Cerebellar nuclear complex (tissue), 1 donor: ENCODE data around the gene SSUH2.

Source experiments
- DNase-seq, 2 experiments: peaks; one replicate each; lab custom pipeline; 2025; lab: John Stamatoyannopoulos, UW

The SSUH2 gene

DNA sequence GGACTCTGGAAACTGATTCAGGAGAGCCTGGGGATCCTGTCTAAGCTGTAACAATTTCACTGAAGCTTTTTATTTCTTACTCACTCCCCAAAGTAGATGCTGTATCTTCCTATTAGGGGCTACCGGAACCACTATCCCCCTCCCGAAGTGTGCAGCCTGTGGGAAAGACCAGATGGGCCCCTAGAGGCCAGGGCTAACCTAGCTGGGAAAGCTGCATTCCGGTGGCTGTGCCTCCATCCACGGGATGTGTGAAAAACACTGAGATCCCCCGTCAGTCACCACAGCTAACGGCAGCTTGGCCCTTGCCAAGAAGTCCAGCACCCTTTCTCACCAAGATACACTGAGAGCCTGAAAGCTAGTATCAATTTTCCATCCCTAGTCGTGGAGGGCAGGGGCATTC lies 3.1 kb downstream of the SSUH2 start:
- DNase-seq = no peak

DNA sequence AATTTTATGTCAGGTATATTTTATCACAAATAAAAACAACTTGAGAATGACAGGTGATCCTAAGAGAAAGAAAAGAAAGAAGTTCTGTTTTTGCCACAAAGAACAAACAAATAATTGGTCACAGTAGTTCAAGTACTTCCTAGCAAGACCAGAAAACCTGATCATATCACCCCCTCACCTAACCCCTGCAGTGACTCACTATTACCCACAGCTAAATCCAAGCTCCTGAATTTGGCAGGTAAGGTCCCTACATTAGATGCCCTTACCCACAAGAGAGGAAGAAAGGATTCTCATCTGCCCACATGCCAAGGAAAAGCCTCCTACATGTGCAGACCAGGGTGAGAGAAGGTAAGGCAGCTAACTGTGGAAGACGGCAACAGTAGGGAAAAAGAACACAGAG lies 4.4 kb downstream of the SSUH2 start:
- DNase-seq = no peak

DNA sequence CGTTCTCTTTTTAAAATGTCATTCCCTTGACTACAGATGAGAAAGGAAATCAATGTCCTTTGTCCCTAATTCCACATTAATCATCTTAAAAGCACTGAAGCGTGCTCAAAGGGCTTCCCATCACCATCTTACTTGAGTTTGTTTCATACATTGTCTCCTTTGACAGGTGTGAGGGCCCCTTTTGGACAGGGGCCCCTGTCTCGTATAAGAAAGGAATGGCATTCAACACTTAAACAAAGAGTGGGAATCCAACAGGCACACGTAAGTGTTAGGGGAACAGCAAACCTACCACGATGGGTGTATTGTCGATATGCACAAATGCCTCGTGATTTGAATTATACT lies 5.0 kb downstream of the SSUH2 start:
- no peak for DNase-seq

DNA sequence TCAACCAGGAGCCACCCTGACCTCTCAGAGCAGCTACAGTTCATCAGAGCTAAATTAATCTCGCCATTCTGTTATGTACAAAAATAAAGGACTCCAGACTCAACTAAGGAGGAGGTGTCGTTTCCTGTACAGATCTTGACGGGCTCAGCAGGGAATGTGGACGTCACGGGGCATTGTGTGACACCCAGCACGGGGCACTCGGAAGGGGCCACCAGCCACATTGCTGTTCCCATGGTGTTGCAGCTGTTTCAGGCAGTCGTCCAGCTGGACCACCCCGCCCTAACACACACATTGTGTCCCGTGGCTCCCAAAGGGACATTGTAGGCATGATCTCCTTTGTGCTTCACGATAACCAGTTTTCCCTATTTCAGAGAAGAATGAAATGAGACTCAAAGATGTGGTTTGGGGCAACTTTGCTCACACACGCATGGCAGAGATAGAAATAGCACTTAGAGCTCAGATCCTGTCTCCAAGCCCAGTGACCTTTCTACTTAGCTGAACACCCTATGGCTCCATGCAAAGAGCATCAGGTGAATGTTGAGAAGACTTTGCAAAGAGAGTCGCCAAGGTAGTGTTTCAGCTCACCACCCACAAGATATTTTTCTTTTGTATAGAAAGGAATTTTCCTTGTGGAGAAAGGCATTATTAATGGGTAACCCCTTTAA lies 5.5 kb downstream of the SSUH2 start:
- no peak for DNase-seq

DNA sequence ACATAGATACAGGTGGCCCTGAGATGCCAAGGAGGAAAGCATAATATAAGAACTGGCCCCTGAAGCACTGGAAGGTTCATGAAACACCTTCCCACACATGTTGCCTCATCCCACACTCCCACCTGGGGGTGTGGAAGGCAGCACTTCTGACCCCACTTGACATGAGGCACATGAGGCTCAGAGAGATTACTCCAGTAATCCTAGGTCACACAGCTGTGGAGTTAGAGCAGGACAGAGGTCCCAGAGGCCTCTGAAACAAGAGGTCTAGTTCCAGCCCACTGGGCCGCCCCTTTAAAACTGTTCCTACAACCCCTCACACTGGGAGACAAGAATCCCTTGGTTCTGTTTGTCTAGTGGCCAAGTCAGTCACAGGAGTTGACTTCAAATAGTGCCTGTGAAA lies 7.2 kb downstream of the SSUH2 start:
- no peak for DNase-seq

DNA sequence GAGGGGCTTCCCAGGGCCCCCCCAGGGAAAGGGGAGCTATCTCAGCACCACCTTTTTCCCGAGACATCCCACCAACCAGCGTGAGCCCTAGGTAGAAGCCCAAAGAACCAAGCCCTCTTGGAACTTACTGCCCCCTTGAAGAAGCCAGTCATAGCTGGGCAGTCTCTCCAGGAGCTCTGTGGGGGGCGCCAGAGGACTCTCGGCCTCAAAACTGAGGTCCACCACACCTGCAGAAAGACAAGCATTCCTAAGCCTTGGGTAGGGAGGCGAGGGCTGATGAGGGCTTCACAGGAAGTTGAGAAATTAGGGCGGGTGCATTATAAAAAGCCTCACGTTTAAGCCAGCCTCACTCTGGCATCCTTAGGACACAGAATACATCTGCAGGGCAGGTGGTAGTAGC lies 9.0 kb downstream of the SSUH2 start:
- no peak for DNase-seq

DNA sequence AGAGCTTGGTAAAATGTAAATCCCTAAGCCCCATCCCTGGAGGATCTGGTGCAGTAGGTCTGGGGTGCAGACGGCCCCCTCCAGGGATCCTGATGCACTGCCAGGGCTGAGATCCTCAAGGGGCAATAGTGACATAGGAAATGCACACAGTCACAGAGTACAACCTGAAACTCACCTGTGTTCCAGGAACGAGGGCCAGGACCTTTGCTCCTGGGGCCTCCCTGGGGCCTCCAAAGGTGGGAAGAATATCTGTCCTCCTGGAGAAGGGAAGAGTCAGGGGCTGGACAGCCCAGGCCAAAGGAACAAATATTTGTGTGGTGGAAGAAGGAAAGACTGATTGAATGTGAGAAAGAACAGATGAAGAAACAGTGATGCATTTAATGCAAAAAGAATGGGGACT lies 9.5 kb downstream of the SSUH2 start:
- DNase-seq = no peak

DNA sequence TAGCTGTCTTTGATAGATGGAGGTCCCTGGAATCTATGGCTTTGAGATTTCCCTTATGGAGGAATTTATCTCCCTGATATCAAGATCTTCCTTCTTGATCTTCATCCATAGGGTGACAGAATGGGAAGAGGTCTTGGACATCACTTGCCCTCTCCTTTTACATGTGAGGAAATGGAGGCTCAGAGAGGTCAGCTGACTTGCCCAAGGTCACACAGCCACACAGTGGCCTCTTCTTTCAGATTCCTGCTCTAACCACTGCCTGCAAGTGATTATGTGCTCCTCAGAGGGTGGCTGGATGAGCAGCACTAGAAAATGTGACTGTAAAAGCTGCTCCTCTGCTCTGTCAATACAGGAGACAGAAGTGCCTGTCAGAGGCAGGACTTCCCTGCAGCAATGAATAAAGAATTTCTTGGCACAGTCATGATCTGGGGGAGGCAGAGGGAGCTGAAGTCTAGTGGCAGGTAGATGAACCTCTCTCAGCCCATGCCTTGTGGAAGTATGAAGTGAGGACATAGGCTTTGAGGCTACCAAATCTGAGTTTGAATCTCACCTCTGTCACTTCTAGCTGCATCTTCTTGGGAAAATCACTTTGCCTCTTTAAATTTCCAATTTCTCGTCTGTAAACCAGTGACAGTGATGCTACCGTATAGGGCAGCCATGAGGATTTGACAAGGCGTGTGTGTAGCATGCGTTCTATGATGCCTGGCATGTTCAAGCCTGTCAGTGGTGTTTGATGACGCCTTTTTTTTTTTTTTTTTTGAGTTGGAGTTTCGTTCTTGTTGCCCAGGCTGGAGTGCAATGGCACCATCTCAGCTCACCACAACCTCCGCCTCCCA lies 12.0 kb downstream of the SSUH2 start:
- DNase-seq = no peak

DNA sequence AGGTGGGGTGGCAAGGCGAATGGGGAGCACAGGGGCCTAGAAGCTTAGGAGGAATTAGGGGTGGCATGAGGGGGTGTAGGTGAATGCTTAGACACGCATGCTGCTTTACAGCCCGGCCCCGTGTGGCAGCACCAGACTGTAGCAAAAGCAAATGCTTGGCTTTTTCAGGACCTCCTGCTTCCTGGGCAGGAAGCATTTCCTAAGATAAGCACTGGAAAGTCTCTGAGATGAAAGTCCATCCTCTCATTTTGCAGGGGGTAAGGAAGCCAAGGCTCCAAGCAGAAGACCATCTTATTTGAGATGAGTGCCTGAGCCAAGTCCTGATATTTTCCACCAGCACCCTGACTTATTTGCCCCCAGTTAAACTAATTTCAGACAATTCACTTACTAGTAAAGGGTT lies 12.9 kb downstream of the SSUH2 start:
- no peak for DNase-seq

DNA sequence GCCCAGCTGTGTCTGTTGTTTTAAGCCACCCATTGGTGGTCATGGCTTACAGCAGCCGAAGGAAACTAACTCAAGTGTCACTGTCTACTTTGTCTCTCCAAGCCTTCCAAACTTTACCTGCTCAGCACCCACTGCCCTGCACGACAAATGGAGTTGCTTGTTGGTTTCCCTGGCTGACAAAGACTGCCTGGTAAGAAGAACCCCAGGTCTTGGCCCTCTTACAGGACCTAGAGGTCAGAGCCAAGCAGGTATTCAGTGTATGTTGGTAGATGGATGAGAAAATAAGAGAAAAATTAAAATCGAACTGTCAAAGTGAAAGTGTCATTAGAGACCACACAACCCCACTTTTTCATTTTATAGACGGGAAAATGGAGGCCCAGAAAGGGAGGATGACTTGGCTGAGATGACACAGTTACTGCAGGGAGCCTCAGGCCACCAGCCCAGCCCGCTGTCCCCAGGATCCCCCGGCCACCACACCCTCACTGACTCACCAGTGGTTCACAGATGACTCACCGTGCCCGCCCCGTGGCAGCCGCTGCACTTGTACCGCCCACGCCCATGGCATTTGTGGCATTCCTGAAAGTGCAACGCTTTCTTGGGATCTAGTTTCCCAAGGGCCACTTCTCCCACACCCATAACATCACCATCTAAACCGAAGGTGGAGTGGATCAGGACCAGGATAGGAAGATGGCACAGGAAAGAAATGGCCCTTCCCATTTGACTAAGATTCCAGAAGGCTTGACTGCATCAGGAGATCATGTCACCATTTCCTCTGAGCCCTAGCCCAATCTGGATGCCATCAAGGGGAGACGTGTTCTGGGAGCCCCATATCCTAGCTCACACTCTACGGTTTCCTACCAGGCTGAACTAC lies 15.2 kb downstream of the SSUH2 start:
- DNase-seq = no peak

DNA sequence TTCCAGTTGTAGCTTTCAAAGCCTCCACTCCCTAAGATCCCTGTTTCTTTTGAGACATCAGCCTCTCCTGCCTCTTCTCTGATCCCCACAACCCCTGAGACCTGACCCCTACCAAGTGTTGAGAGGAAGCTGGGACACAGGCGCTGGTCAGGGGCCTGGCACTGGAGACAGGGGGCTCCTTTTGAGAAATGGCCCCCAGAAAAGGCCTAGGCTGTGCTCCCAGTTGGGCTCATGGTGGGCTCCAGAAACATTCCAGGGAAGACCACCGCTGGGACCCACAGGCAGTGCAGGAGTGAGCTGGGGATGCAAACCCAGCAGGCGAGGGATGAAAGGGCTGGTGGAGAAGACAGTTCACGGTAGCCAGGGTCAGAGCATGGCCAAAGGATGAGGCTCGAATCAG lies 16.6 kb downstream of the SSUH2 start:
- no peak for DNase-seq

DNA sequence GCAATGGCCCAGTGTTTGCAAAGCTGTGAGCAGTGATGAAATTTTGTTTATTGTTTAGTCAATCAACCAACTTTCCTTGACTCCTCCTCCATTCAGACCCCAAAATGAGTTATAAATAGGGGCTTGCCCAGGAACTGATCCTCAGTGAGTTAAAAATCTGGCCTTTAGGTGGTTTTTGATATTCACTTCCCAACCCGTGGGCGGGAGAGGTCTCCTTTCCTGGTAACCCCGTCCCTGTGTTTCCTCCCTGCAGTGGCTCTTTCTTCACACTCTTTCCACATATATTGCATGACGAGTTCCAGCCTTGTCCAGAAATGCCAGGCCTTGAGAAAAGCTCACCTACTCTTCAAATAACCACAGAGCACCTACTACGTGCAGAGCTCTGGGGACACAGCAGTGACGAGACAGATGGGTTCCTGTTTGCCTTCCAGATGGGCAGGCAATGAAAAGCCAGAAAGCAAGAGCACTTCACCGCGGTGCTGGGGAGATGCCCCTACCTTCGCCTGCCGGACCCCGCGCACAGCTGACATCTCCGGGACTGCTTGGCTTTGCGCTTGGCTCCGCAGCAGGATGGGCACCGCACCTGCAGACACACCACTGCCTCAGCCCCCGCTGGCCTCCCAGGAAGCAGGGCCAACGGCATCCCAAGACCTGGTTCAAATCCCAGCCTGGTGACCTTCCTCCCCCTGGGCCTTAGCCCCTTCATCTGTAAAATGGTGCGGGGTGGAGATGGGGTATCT lies 17.2 kb downstream of the SSUH2 start:
- DNase-seq = no peak

DNA sequence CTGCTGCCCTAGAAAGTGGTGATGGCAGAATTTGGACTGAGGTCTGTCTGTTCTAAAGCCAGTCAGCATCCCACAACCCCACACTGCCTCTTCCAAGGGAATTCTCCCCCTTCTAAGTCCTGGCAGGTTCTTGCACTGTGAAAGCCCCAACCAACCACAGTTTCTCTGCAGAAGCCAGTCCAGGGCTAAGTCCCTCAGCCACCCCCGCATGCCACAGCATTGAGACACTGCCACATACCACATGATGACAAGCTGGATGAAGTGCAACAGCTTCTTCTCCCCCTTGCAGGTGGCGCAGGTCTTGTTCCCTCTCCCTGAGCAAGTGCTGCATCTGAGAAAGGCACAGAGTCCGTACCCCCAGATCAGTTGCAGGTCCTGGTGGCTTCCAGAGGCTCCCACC lies 18.6 kb downstream of the SSUH2 start:
- DNase-seq = no peak

DNA sequence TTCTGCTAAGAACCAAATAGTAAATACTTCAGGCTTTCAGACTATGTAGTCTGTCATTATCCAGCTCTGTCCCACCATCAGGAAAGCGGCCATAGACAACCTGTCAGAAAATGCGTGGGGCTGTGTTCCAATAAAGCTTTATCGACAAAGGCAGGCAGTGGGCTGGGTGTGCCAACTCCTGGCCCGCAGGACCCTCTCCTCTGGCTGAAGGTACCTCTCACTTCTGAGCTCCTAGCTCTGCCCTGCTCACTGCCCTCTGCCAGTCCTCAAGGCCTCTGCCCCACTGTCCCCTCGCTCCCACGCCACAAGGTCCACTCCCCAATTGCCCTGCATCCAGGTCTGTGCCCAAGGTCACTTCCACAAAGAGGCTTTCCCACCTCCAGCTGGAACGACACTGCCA lies 20.0 kb downstream of the SSUH2 start:
- DNase-seq = no peak

DNA sequence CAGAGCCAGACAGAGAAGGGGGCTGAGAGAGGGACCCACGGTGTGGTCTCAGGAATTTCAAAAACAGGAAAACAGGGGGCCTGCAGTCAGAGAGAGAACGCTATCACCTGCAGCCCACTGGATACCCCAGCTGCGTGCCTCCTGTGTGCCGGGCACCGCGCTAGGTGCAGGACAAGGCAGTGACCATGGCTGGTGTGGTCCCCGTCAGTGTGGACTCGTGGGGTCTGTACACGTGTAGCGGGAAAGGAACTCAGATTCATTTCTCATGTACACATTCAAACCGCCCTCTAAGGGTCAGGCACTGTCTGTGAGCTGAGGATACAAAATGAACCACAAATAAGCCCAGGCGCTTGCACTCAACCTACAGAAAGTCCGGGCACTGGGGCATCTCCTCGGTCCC lies 20.9 kb downstream of the SSUH2 start:
- no peak for DNase-seq

DNA sequence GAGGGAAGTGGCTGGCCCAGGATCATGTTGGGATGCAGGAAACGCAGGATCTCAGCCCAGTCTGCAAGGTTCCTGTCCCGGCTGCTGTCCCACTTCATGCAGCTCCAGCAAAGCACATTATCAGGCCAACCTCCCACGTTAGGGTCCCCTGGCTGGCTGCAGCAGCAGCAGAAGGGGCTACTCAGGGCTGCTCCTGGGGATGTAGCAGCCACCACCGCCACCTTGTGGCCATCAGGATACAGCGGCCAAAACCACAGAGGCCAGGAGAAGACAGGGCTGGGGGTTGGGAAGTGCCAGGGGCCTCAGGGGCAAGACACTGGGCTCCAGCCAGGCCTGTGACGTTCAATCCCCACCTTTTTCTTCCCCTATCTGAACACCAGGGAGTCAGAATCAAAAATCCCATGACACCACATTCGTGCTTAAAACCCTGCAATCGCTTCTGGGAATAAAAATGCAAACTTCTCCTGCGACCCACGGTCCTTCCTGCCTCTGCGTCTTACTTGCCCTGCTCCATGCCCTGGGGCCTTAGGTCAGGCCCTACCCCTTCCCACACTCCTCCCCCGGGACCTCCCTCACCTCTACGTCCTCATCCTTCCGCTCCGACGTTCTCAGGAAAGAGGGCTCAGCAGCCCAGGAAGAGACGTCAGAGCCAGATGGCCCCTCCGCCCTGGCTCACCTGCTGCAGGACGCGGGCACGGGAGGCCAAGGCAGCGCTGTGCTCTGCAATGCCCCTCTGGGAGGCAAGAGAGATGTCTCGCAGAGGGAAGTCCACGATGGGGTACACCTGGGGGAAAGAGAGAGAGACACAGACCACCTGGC lies 21.5 kb downstream of the SSUH2 start:
- DNase-seq = no peak

DNA sequence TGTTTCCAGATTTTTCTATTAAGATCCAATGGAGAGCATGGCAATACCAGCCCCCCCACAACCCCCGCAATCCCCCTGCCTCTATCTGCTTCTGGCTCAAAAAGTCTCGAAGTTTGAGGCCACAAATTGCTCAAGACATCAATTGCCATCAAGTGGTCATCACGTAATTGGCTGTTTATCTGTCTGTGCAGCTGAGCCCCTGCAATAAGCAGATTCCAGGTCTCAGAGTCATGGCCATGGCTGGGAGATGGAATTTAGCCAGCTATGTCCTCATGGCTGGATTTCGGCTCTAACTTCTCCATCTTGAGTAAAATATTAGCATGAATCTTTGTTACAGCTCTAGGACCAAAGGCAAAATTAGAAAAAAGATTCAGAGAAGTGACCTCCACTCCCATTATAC lies 22.7 kb downstream of the SSUH2 start:
- DNase-seq = no peak

DNA sequence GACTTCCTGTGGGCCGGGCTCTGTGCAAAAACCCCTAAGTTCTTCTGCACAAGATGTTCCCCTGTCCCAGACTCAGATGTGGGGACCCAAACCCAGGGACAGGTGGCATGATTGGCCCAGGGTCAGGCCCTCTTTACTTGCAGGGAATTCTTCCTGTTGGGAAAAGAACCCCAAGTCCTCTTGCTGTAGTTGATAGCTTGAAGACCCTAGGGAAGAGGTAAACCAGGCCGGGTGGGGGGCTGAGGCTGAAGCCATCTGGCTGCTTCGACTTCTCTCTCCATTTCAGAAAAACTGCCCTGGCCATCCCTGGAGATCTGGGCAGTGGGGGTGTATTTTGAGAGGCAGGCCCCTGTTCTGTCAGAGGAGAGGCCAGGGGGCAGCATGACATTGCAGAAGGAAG lies 23.5 kb downstream of the SSUH2 start:
- no peak for DNase-seq

DNA sequence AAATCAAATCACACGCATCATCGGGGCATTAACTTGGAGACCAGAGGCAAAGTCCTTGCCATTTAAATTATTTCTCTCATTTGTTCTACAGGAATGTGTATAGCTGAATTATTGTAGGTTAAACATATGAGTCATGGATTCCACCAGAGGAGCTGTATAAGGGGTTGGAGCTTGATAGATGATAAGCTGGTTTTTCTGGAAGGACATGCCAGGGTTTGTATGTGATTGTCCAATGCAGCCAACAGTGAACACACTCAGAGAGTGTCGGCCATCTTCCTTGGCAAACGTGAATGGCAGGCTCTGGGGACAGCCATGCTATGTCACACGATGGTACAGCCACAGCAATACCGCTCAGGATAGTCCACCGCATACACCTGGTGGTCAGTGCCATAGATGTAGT lies 25.1 kb downstream of the SSUH2 start:
- no peak for DNase-seq

DNA sequence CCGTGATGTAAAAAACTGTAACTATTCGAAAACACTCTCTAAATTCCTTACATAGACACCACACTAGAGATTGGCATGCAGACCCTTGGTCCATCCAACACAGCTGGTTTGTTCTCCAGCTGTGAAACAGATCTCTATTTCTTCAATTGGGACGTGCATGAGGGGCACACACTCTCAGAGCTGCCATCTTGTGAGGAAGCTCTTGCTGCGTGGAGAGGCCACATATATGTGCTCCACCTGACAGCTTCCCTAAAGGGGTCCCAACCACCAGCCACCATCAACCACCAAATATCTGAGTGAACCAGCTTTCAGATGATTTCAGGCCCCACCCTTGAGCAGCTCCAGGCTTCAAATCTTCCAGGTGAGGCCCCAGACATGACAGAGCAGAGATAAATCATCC lies 25.6 kb downstream of the SSUH2 start:
- no peak for DNase-seq

DNA sequence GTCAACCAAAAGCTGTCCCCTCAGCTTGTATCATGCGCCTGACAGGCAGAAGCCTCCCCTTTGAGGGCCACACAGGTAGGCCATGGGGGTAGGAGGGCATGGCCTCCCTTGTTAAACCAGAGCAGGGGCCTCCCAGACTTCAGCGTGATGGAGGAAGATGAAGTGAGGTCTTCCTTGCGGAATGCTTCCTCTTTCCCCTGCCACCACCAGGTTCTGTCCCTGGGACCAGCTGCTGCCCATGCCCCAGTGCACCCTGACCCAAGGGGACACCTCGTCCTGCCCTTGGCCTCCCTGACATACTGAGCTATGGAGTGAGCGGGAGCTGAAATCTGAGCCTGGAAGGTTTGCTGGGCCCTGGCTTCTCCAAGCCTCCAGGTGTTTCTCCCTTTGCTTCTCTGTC lies 26.7 kb downstream of the SSUH2 start:
- no peak for DNase-seq
